Right lobe of liver (tissue), 6 donors: ENCODE results near the gene STH. TPM values are rescaled to one million over a fixed set of nuclear protein-coding genes. Genes with fewer than 3 reads are reported as not detected.

ENCODE experiments used
- ATAC-seq, 4 donors: fragments of 200-7000 bp; cut with Tn5 transposase; one replicate each; pipeline ENCODE4 v1.9.1; 2020; ENCODE audit warnings: mild to moderate bottlenecking in 4 of 4, moderate library complexity in 4 of 4
- DNase-seq, 3 donors: peaks; one replicate each; pipeline ENCODE4 v3.0.0-alpha.2; 2020
- H3K27ac ChIP-seq, 3 donors: fragments of 200-600 bp; one replicate each; pipeline ENCODE4 v1.8.0; 2022
- H3K27me3 ChIP-seq, 2 donors: fragments of 200-600 bp; one replicate each; pipeline ENCODE4 v1.8.0; 2022
- H3K36me3 ChIP-seq, 4 donors: fragments of 200-600 bp; sonication (generic) in 1 of 4; one replicate each; pipeline versions ENCODE4 v1.5.1 to v1.8.0; 2017 to 2022; ENCODE audit warnings: control low read depth in 1 of 4
- H3K4me1 ChIP-seq, 4 donors: fragments of 200-600 bp; sonication (generic) in 1 of 4; one replicate each; pipeline versions ENCODE4 v1.5.1 to v1.8.0; 2017 to 2022; ENCODE audit warnings: control low read depth in 1 of 4
- H3K4me3 ChIP-seq, 3 donors: fragments of 200-600 bp; one replicate each; pipeline ENCODE4 v1.8.0; 2022
- H3K9me3 ChIP-seq, 4 donors: fragments of 200-600 bp; sonication (generic) in 1 of 4; one replicate each; pipeline versions ENCODE4 v1.5.1 to v1.8.0; 2017 to 2022; ENCODE audit warnings: control low read depth in 1 of 4
- POLR2A ChIP-seq: fragments of 450-650 bp; IDR thresholded peaks from one replicate; pipeline ENCODE4 v1.6.1; 2017; ENCODE audit warnings: antibody characterized with exemption, mild to moderate bottlenecking
- WGBS: methylation state at CpG from one replicate; pipeline ENCODE4 v1.1.6; 2018; ENCODE audit warnings: low coverage, low lambda C conversion rate; ENCODE audit not compliant: insufficient coverage; ENCODE audit errors: missing lambda C conversion rate; 5-methylcytosine and 5-hydroxymethylcytosine counted together
- intact Hi-C, 2 donors: fragments of 100-400 bp; cut with DNase I; formaldehyde crosslinking; loops; one replicate each; pipeline versions ENCODE4 v1.11.2 to v1.14.1; 2022
- total RNA-seq, 6 experiments: library from RNA; depleted of rRNA in 2 of 6; stranded (reverse); fragments of >200 nt in 2 of 6; fragmentation: NEBNext Ultra II Directional in 3 of 6; extraction: Animal tissue kit (Norgen Biotek cat#: 25700) in 3 of 6; gene quantifications; one replicate each; pipeline versions ENCODE4 v1.1.0 to v1.2.4, GENCODE V29; 2016 to 2023
- TF ChIP-seq, protein P1 (sequence below), 4 donors: fragments of 200-600 bp in 3 of 4; fragments of 450-650 bp in 1 of 4; IDR thresholded peaks; one replicate each; pipeline versions ENCODE4 v1.5.1 to v1.8.0; 2016 to 2022; ENCODE audit warnings: antibody characterized with exemption in 4 of 4, mild to moderate bottlenecking in 2 of 4
- donor health status: DM: no; HTN: yes; CAD: no.
- donor health status: DM: no; HTN: no; CAD: no.
- donor health status: DM: no; HTN: no; CAD: no.
- donor health status: DM: no; HTN: yes; CAD: no.
- donor health status: DM: no; HTN: yes; CAD: no.

Gene STH
- total RNA-seq, 6 experiments from 2014 or later, result not detected

DNA sequence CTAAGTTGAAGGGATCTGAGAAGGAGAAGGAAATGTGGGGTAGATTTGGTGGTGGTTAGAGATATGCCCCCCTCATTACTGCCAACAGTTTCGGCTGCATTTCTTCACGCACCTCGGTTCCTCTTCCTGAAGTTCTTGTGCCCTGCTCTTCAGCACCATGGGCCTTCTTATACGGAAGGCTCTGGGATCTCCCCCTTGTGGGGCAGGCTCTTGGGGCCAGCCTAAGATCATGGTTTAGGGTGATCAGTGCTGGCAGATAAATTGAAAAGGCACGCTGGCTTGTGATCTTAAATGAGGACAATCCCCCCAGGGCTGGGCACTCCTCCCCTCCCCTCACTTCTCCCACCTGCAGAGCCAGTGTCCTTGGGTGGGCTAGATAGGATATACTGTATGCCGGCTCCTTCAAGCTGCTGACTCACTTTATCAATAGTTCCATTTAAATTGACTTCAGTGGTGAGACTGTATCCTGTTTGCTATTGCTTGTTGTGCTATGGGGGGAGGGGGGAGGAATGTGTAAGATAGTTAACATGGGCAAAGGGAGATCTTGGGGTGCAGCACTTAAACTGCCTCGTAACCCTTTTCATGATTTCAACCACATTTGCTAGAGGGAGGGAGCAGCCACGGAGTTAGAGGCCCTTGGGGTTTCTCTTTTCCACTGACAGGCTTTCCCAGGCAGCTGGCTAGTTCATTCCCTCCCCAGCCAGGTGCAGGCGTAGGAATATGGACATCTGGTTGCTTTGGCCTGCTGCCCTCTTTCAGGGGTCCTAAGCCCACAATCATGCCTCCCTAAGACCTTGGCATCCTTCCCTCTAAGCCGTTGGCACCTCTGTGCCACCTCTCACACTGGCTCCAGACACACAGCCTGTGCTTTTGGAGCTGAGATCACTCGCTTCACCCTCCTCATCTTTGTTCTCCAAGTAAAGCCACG lies 28.3 kb downstream of the STH start:
- WGBS, result 83% methylated on average over 6 of the region's 12 CpGs
- ATAC-seq (no peak), DNase-seq (no peak)
- intact Hi-C loops, result no loop called here
- Histone ChIP-seq H3K9me3 (no peaks in the 10 kb centered on the region), H3K36me3 (peaks cover 0 to 26% (median 8%) of the 10 kb centered on the region in 4 donors), H3K4me3 (no peak overlapping the region), H3K4me1 (no peaks in the 10 kb centered on the region), H3K27me3 (no peaks in the 10 kb centered on the region), H3K27ac (no peak overlapping the region)
- TF ChIP-seq POLR2A, result no peak
- TF ChIP-seq, protein P1, sequence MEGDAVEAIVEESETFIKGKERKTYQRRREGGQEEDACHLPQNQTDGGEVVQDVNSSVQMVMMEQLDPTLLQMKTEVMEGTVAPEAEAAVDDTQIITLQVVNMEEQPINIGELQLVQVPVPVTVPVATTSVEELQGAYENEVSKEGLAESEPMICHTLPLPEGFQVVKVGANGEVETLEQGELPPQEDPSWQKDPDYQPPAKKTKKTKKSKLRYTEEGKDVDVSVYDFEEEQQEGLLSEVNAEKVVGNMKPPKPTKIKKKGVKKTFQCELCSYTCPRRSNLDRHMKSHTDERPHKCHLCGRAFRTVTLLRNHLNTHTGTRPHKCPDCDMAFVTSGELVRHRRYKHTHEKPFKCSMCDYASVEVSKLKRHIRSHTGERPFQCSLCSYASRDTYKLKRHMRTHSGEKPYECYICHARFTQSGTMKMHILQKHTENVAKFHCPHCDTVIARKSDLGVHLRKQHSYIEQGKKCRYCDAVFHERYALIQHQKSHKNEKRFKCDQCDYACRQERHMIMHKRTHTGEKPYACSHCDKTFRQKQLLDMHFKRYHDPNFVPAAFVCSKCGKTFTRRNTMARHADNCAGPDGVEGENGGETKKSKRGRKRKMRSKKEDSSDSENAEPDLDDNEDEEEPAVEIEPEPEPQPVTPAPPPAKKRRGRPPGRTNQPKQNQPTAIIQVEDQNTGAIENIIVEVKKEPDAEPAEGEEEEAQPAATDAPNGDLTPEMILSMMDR (IDR thresholded peaks at IDR 0.05), result no peak

DNA sequence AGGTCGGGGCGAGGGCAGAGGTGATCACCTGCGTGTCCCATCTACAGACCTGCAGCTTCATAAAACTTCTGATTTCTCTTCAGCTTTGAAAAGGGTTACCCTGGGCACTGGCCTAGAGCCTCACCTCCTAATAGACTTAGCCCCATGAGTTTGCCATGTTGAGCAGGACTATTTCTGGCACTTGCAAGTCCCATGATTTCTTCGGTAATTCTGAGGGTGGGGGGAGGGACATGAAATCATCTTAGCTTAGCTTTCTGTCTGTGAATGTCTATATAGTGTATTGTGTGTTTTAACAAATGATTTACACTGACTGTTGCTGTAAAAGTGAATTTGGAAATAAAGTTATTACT lies 28.9 kb downstream of the STH start:
- ATAC-seq, result no peak
- WGBS, result 83% methylated on average over 4 of the region's 4 CpGs
- Histone ChIP-seq H3K36me3 (peaks cover 0 to 33% (median 12%) of the 10 kb centered on the region in 4 donors), H3K27ac (no peak overlapping the region), H3K4me1 (no peaks in the 10 kb centered on the region), H3K27me3 (no peaks in the 10 kb centered on the region), H3K4me3 (no peak overlapping the region), H3K9me3 (no peaks in the 10 kb centered on the region)
- TF ChIP-seq POLR2A, result no peak
- TF ChIP-seq, protein P1 (IDR thresholded peaks at IDR 0.05), result no peak
- no peak for DNase-seq
- intact Hi-C loops, result no loop called here

DNA sequence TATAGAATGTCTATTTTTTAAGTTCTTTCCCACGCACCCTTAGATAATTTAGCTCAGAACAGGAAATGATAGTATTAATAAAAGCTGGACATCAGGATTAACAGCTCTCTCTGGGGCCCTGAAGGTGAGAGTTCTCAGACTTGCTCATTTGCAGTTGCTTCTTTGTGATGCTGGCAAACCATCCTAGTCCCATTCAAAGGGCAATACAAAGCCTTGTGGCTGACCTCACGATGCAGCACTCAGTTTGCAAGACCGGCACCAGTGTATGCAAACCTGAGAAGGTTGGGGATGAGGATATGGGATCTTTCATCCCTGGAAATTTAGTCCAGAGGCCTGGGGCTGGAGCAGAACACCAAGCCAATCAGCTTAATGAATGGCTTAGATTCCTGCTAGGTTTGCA lies 29.3 kb downstream of the STH start:
- 80% methylated on average over 2 of the region's 3 CpGs for WGBS
- no peak for TF ChIP-seq POLR2A
- TF ChIP-seq, protein P1 (IDR thresholded peaks at IDR 0.05), result no peak
- Histone ChIP-seq H3K36me3 (peaks cover 0 to 37% (median 15%) of the 10 kb centered on the region in 4 donors), H3K4me1 (no peaks in the 10 kb centered on the region), H3K27ac (no peak overlapping the region), H3K27me3 (no peaks in the 10 kb centered on the region), H3K4me3 (no peak overlapping the region), H3K9me3 (no peaks in the 10 kb centered on the region)
- ATAC-seq (no peak), DNase-seq (no peak)
- intact Hi-C loops, result no loop called here

DNA sequence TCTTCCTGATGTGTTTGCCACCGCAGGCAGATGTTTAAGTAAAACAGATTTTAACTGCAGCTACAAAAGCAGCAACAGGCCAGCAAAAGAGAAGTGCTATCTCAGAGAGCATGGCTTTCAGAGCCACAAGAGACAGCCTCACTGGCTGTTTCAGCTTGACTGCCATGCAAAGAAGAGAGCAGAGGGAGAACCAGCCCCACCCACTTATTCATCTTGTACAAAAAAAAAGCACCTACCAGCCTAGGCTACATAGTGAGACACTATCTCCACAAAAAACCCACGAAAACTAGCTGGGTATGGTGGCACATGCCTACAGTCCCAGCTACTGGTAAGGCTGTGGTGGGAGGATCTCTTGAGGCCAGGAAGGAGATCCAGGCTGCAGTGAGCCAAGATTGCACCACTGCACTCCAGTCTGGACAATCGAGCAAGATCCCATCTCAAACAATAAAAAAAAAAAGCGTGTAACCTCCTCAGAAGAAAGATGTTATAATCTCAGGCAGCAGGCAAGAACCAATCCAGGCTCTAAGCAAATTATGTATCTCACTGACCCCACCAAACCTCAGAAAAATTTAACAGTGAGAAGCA lies 30.0 kb downstream of the STH start:
- TF ChIP-seq, protein P1 (IDR thresholded peaks at IDR 0.05), result no peak
- no peak for TF ChIP-seq POLR2A
- intact Hi-C loops, result no loop called here
- no peak overlapping the region for H3K4me3 ChIP-seq
- no peak overlapping the region for H3K27ac ChIP-seq
- no peak for ATAC-seq
- no peaks in the 10 kb centered on the region for H3K9me3 ChIP-seq
- no peaks in the 10 kb centered on the region for H3K27me3 ChIP-seq
- no peaks in the 10 kb centered on the region for H3K4me1 ChIP-seq
- 75% methylated on average over 4 of the region's 4 CpGs for WGBS
- DNase-seq, result no peak
- peaks cover 0 to 44% (median 18%) of the 10 kb centered on the region in 4 donors for H3K36me3 ChIP-seq
